Natural killer cell (primary cell): ENCODE measurements around the gene SORCS2. TPM values are rescaled to one million over a fixed set of nuclear protein-coding genes. Genes with fewer than 3 reads are reported as not detected.

Source experiments
- ATAC-seq, 3 donors: fragments of 150-1000 bp in 2 of 3; fragments of 200-7000 bp in 1 of 3; cut with Tn5 transposase; 1 replicate in 1 of 3; 2 replicates in 2 of 3; pipeline ENCODE4 v1.10.0; 2021; ENCODE audit warnings: mild to moderate bottlenecking in 2 of 3, moderate library complexity in 2 of 3
- DNase-seq, 2 donors: peaks; one replicate each; pipeline versions ENCODE4 v3.0.0 to v3.0.0-alpha.2; 2013 to 2021; ENCODE audit warnings: mixed read lengths in 1 of 2
- H3K27ac ChIP-seq: one replicate; pipeline ENCODE4 v1.5.1; 2013; ENCODE audit warnings: mild to moderate bottlenecking, low read length
- H3K27me3 ChIP-seq: one replicate; pipeline ENCODE4 v1.6.1; 2013; ENCODE audit warnings: low read length; ENCODE audit not compliant: control insufficient read depth, insufficient read depth
- H3K36me3 ChIP-seq: one replicate; pipeline ENCODE4 v1.6.1; 2013; ENCODE audit warnings: low read length; ENCODE audit not compliant: control insufficient read depth, insufficient read depth
- H3K4me1 ChIP-seq: one replicate; pipeline ENCODE4 v1.6.1; 2013; ENCODE audit warnings: low read length; ENCODE audit not compliant: control insufficient read depth, insufficient read depth
- H3K4me3 ChIP-seq: one replicate; pipeline ENCODE4 v1.5.1; 2013; ENCODE audit warnings: low read length
- H3K9me3 ChIP-seq: one replicate; pipeline ENCODE4 v1.6.1; 2013; ENCODE audit warnings: low read length; ENCODE audit not compliant: control insufficient read depth, insufficient read depth
- H3K27ac Mint-ChIP-seq, 2 donors: one replicate each; pipeline ENCODE4 v1.8.0; 2022; ENCODE audit warnings: mild to moderate bottlenecking in 2 of 2, mixed read lengths in 2 of 2, moderate library complexity in 1 of 2
- H3K27me3 Mint-ChIP-seq, 2 donors: one replicate each; pipeline ENCODE4 v1.8.0; 2022; ENCODE audit warnings: low read depth in 2 of 2, mixed read lengths in 2 of 2
- H3K36me3 Mint-ChIP-seq: one replicate; pipeline ENCODE4 v1.8.0; 2022; ENCODE audit warnings: mixed read lengths
- H3K4me1 Mint-ChIP-seq, 2 donors: one replicate each; pipeline ENCODE4 v1.8.0; 2022; ENCODE audit warnings: mixed read lengths in 2 of 2
- H3K4me3 Mint-ChIP-seq: one replicate; pipeline ENCODE4 v1.8.0; 2022; ENCODE audit warnings: mild to moderate bottlenecking, moderate library complexity, mixed read lengths
- H3K9me3 Mint-ChIP-seq, 2 donors: one replicate each; pipeline ENCODE4 v1.8.0; 2022; ENCODE audit warnings: mixed read lengths in 2 of 2
- CTCF ChIP-seq: fragments of 200-600 bp; IDR thresholded peaks from one replicate; pipeline ENCODE4 v1.8.0; 2022; ENCODE audit warnings: antibody characterized with exemption
- WGBS: methylation state at CpG from one replicate; pipeline ENCODE4 v1.1.7; 2013; ENCODE audit warnings: missing lambda C conversion rate; ENCODE audit not compliant: insufficient coverage; 5-methylcytosine and 5-hydroxymethylcytosine counted together
- intact Hi-C: fragments of 100-400 bp; cut with micrococcal nuclease; formaldehyde crosslinking; loops from one replicate; pipeline ENCODE4 v1.14.2; 2022
- total RNA-seq, 4 donors: library from RNA; stranded (reverse); fragments of 120-200 nt in 1 of 4; gene quantifications; one replicate each; pipeline versions ENCODE4 v1.2.3 to v1.2.4, GENCODE V29; 2013 to 2022

SORCS2 gene
- total RNA-seq, 3 donors from 2014 or later (not counting 1 experiment from before 2014, with no cell fraction given) = 1.2 to 2.5 (median 1.4) TPM

GRCh38 chr4:7272404-7272803 lies 80.1 kb downstream of the SORCS2 start:
- H3K27me3 Mint-ChIP-seq = peaks cover 5 to 17% of the 10 kb centered on the region in 2 donors
- H3K4me3 Mint-ChIP-seq = no peak overlapping the region
- H3K9me3 ChIP-seq = no peaks in the 10 kb centered on the region
- H3K36me3 ChIP-seq = no peaks in the 10 kb centered on the region
- 85% methylated on average over 7 of the region's 10 CpGs for WGBS
- ATAC-seq = no peak
- no peaks in the 10 kb centered on the region for H3K9me3 Mint-ChIP-seq
- H3K27ac Mint-ChIP-seq = no peak overlapping the region
- no peak for TF ChIP-seq CTCF
- intact Hi-C loops = no loop called here
- H3K27ac ChIP-seq = no peak overlapping the region
- H3K36me3 Mint-ChIP-seq = no peaks in the 10 kb centered on the region
- H3K4me1 ChIP-seq = no peaks in the 10 kb centered on the region
- H3K27me3 ChIP-seq = no peaks in the 10 kb centered on the region
- DNase-seq = no peak
- H3K4me1 Mint-ChIP-seq = no peaks in the 10 kb centered on the region
- no peak overlapping the region for H3K4me3 ChIP-seq

- H3K27ac Mint-ChIP-seq = no peak overlapping the region
- Histone ChIP-seq H3K36me3 (no peaks in the 10 kb centered on the region), H3K4me1 (no peaks in the 10 kb centered on the region), H3K27ac (no peak overlapping the region), H3K9me3 (no peaks in the 10 kb centered on the region), H3K27me3 (no peaks in the 10 kb centered on the region), H3K4me3 (no peak overlapping the region)
- 80% methylated on average over 7 of the region's 8 CpGs for WGBS
- no peaks in the 10 kb centered on the region for H3K4me1 Mint-ChIP-seq
- intact Hi-C loops = no loop called here
- no peaks in the 10 kb centered on the region for H3K9me3 Mint-ChIP-seq
- H3K36me3 Mint-ChIP-seq = no peaks in the 10 kb centered on the region
- TF ChIP-seq CTCF = no peak
- DNase-seq = no peak
- no peak overlapping the region for H3K4me3 Mint-ChIP-seq
- no peak for ATAC-seq
- peaks cover 5 to 18% of the 10 kb centered on the region in 2 donors for H3K27me3 Mint-ChIP-seq
Observed at GRCh38 chr4:7273738-7274297, 81.5 kb downstream of the SORCS2 start.

- TF ChIP-seq CTCF = no peak
Observed at GRCh38 chr4:7275067-7275466, 82.7 kb downstream of the SORCS2 start.

More at GRCh38 chr4:7275067-7275466, 82.7 kb downstream of the SORCS2 start:
- Mint-ChIP-seq H3K4me1 (no peaks in the 10 kb centered on the region), H3K27ac (no peak overlapping the region), H3K36me3 (no peaks in the 10 kb centered on the region), H3K9me3 (no peaks in the 10 kb centered on the region), H3K27me3 (peaks cover 5 to 25% of the 10 kb centered on the region in 2 donors), H3K4me3 (no peak overlapping the region)
- Histone ChIP-seq H3K4me3 (no peak overlapping the region), H3K27me3 (no peaks in the 10 kb centered on the region), H3K9me3 (no peaks in the 10 kb centered on the region), H3K27ac (no peak overlapping the region), H3K36me3 (no peaks in the 10 kb centered on the region), H3K4me1 (no peaks in the 10 kb centered on the region)
- DNase-seq = no peak
- intact Hi-C loops = no loop called here
- 91% methylated on average over 5 of the region's 5 CpGs for WGBS
- no peak for ATAC-seq
